ENCODE measurements around the gene TTC12. TPM values are rescaled to one million over a fixed set of nuclear protein-coding genes. Genes with fewer than 3 reads are reported as not detected.
A peak's percentile ranks its signal among the peaks of the same experiment; 100 is the strongest.

TTC12 gene
- total RNA-seq, 4 donors from 2014 or later: 10.8 to 23.5 (median 17.2) TPM

- WGBS, 2 donors (ENCODE audit: low coverage in 1 of 2): 83 to 92% methylated on average over 9 of the region's 9 CpGs
- no peaks in the 10 kb centered on the region for H3K27me3 ChIP-seq
- H3K36me3 ChIP-seq: peaks cover 0 to 15% of the 10 kb centered on the region in 2 donors
- H3K9me3 ChIP-seq: no peaks in the 10 kb centered on the region
- no peak overlapping the region for H3K4me3 ChIP-seq
- no peaks in the 10 kb centered on the region for H3K4me1 ChIP-seq
- no peak for ATAC-seq
- TF ChIP-seq POLR2AphosphoS5 (IDR thresholded peaks at IDR 0.05) (no peak), CTCF (IDR thresholded peaks at IDR 0.05) (no peak), POLR2A (IDR thresholded peaks at IDR 0.05) (no peak), EP300 (IDR thresholded peaks at IDR 0.05) (no peak)
- H3K27ac ChIP-seq: no peak overlapping the region
Observed at GRCh38 chr11:113278481-113278880, 35.9 kb upstream of the TTC12 start.

- WGBS, 2 donors (ENCODE audit: low coverage in 1 of 2): 58 to 74% methylated on average over 4 of the region's 4 CpGs
- ATAC-seq: no peak
Observed at GRCh38 chr11:113278925-113279324, 35.5 kb upstream of the TTC12 start.

GRCh38 chr11:113279591-113279990, 34.8 kb upstream of the TTC12 start:
- H3K36me3 ChIP-seq: peaks cover 0 to 7% of the 10 kb centered on the region in 2 donors
- no peaks in the 10 kb centered on the region for H3K9me3 ChIP-seq
- H3K4me3 ChIP-seq: no peak overlapping the region
- TF ChIP-seq CTCF (IDR thresholded peaks at IDR 0.05): no peak
- TF ChIP-seq EP300 (IDR thresholded peaks at IDR 0.05): no peak
- no peak for TF ChIP-seq POLR2AphosphoS5 (IDR thresholded peaks at IDR 0.05)
- TF ChIP-seq POLR2A (IDR thresholded peaks at IDR 0.05): no peak
- H3K4me1 ChIP-seq: no peaks in the 10 kb centered on the region
- 62 to 78% methylated on average over 1 to 2 of the region's 3 CpGs for whole genome bisulfite sequencing, 2 donors (ENCODE audit: low coverage in 1 of 2)
- no peaks in the 10 kb centered on the region for H3K27me3 ChIP-seq
- no peak overlapping the region for H3K27ac ChIP-seq
- no peak for ATAC-seq

More at GRCh38 chr11:113278925-113279324, 35.5 kb upstream of the TTC12 start:
- Histone ChIP-seq H3K4me3 (no peak overlapping the region), H3K27ac (no peak overlapping the region), H3K27me3 (no peaks in the 10 kb centered on the region), H3K9me3 (no peaks in the 10 kb centered on the region), H3K4me1 (no peaks in the 10 kb centered on the region), H3K36me3 (peaks cover 0 to 11% of the 10 kb centered on the region in 2 donors)
- TF ChIP-seq POLR2A (IDR thresholded peaks at IDR 0.05) (no peak), CTCF (IDR thresholded peaks at IDR 0.05) (peak in 1 of 4 experiments; percentile 13)

GRCh38 chr11:113281052-113281725, 33.2 kb upstream of the TTC12 start:
- ATAC-seq: no peak
- Histone ChIP-seq H3K36me3 (no peaks in the 10 kb centered on the region), H3K4me1 (no peaks in the 10 kb centered on the region), H3K27me3 (no peaks in the 10 kb centered on the region), H3K9me3 (no peaks in the 10 kb centered on the region), H3K27ac (no peak overlapping the region), H3K4me3 (no peak overlapping the region)
- 100% methylated on average over 1 to 2 of the region's 2 CpGs for WGBS, 2 donors (ENCODE audit: low coverage in 1 of 2)
- no peak for TF ChIP-seq EP300 (IDR thresholded peaks at IDR 0.05)
- TF ChIP-seq POLR2AphosphoS5 (IDR thresholded peaks at IDR 0.05): no peak
- no peak for TF ChIP-seq POLR2A (IDR thresholded peaks at IDR 0.05)
- no peak for TF ChIP-seq CTCF (IDR thresholded peaks at IDR 0.05)

- Histone ChIP-seq H3K4me3 (no peak overlapping the region), H3K27me3 (no peaks in the 10 kb centered on the region), H3K4me1 (no peaks in the 10 kb centered on the region), H3K36me3 (no peaks in the 10 kb centered on the region), H3K27ac (no peak overlapping the region), H3K9me3 (no peaks in the 10 kb centered on the region)
- TF ChIP-seq POLR2A (IDR thresholded peaks at IDR 0.05): no peak
- TF ChIP-seq CTCF (IDR thresholded peaks at IDR 0.05): no peak
- no peak for TF ChIP-seq EP300 (IDR thresholded peaks at IDR 0.05)
- TF ChIP-seq POLR2AphosphoS5 (IDR thresholded peaks at IDR 0.05): no peak
- ATAC-seq: no peak
- WGBS, 2 donors (ENCODE audit: low coverage in 1 of 2): 53 to 68% methylated on average over 2 to 3 of the region's 3 CpGs
Observed at GRCh38 chr11:113282898-113283437, 31.4 kb upstream of the TTC12 start.
